MM.1S (cell line): ENCODE results near the gene GRIK4.

Experiments
- DNase-seq: peaks from one replicate; pipeline ENCODE4 v3.0.0-alpha.2; 2015
- H2AFZ ChIP-seq: fragments of 300-600 bp; sonication (generic); 2 replicates; pipeline ENCODE4 v1.6.0; 2016; ENCODE audit warnings: antibody characterized with exemption, low read length
- H3F3A ChIP-seq: fragments of 300-600 bp; sonication (generic); 2 replicates; pipeline ENCODE4 v1.6.1; 2016; ENCODE audit warnings: mild to moderate bottlenecking, antibody characterized with exemption, low read length, moderate library complexity, mixed read lengths; ENCODE audit not compliant: insufficient read depth
- H3K27ac ChIP-seq: fragments of 300-600 bp; sonication (generic); 2 replicates; pipeline ENCODE4 v1.5.1; 2016; ENCODE audit warnings: mild to moderate bottlenecking, low read length
- H3K27me3 ChIP-seq: fragments of 300-600 bp; sonication (generic); replicated peaks from 2 replicates; pipeline ENCODE4 v1.6.0; 2016; ENCODE audit warnings: low read length; ENCODE audit not compliant: insufficient read depth
- H3K36me3 ChIP-seq: fragments of 300-600 bp; sonication (generic); replicated peaks from 2 replicates; pipeline ENCODE4 v1.6.1; 2016; ENCODE audit warnings: mild to moderate bottlenecking, low read length, mixed read lengths; ENCODE audit not compliant: insufficient read depth
- H3K4me1 ChIP-seq: fragments of 300-600 bp; sonication (generic); 2 replicates; pipeline ENCODE4 v1.6.1; 2016; ENCODE audit warnings: low read length, mixed read lengths
- H3K4me2 ChIP-seq: fragments of 300-600 bp; sonication (generic); 2 replicates; pipeline ENCODE4 v1.6.0; 2016; ENCODE audit warnings: low read depth, low read length
- H3K4me3 ChIP-seq: fragments of 300-600 bp; sonication (generic); 2 replicates; pipeline ENCODE4 v1.5.1; 2016; ENCODE audit warnings: low read length, mixed read lengths
- H3K79me2 ChIP-seq: fragments of 300-600 bp; sonication (generic); 2 replicates; pipeline ENCODE4 v1.6.1; 2016; ENCODE audit warnings: mixed run types, low read length, mixed read lengths
- H3K9ac ChIP-seq: fragments of 300-600 bp; sonication (generic); 2 replicates; pipeline ENCODE4 v1.6.1; 2016; ENCODE audit warnings: low read length, mixed read lengths
- H3K9me2 ChIP-seq: fragments of 300-600 bp; sonication (generic); replicated peaks from 2 replicates; pipeline ENCODE4 v1.6.1; 2016; ENCODE audit warnings: mild to moderate bottlenecking, low read length, mixed read lengths; ENCODE audit not compliant: insufficient read depth
- H3K9me3 ChIP-seq: fragments of 300-600 bp; sonication (generic); replicated peaks from 2 replicates; pipeline ENCODE4 v1.6.1; 2016; ENCODE audit warnings: mild to moderate bottlenecking, low read length, mixed read lengths; ENCODE audit not compliant: insufficient read depth
- H4K20me1 ChIP-seq: fragments of 300-600 bp; sonication (generic); 2 replicates; pipeline ENCODE4 v1.6.1; 2016; ENCODE audit warnings: mild to moderate bottlenecking, low read length, moderate library complexity, mixed read lengths; ENCODE audit not compliant: insufficient read depth
- CTCF ChIP-seq: fragments of 300-600 bp; sonication (generic); IDR thresholded peaks from 2 replicates; pipeline ENCODE4 v1.5.1; 2016; ENCODE audit warnings: antibody characterized with exemption, low read length, mixed read lengths
- EZH2 ChIP-seq: fragments of 300-600 bp; sonication (generic); optimal IDR thresholded peaks from 2 replicates; pipeline ENCODE3; 2017; ENCODE audit warnings: low read depth, mild to moderate bottlenecking, antibody characterized with exemption, low read length, mixed read lengths
- EZH2phosphoT487 ChIP-seq: fragments of 300-600 bp; sonication (generic); IDR thresholded peaks from 2 replicates; pipeline ENCODE4 v1.6.1; 2018; ENCODE audit warnings: antibody characterized with exemption, low read length

The GRIK4 gene

GRCh38 chr11:120635136-120635810 is 123.7 kb downstream of the GRIK4 start:
- no peaks in the 10 kb centered on the region for H3K27me3 ChIP-seq
- TF ChIP-seq CTCF = no peak
- TF ChIP-seq EZH2 = no peak
- TF ChIP-seq EZH2phosphoT487 = no peak
- H2AFZ ChIP-seq = no peak overlapping the region
- H3F3A ChIP-seq = no peaks in the 10 kb centered on the region
- DNase-seq = no peak
- H3K4me2 ChIP-seq = no peak overlapping the region
- no peak overlapping the region for H3K9ac ChIP-seq
- H3K4me3 ChIP-seq = no peak overlapping the region
- no peaks in the 10 kb centered on the region for H3K4me1 ChIP-seq
- H3K9me3 ChIP-seq = no peaks in the 10 kb centered on the region
- H4K20me1 ChIP-seq = no peaks in the 10 kb centered on the region
- H3K9me2 ChIP-seq = no peaks in the 10 kb centered on the region
- no peak overlapping the region for H3K27ac ChIP-seq
- H3K36me3 ChIP-seq = no peaks in the 10 kb centered on the region
- no peaks in the 10 kb centered on the region for H3K79me2 ChIP-seq

GRCh38 chr11:120637131-120637530 is 125.6 kb downstream of the GRIK4 start:
- H3K4me3 ChIP-seq = no peak overlapping the region
- H4K20me1 ChIP-seq = no peaks in the 10 kb centered on the region
- DNase-seq = no peak
- H3K9ac ChIP-seq = no peak overlapping the region
- H3K27me3 ChIP-seq = no peaks in the 10 kb centered on the region
- no peaks in the 10 kb centered on the region for H3K36me3 ChIP-seq
- H3F3A ChIP-seq = no peaks in the 10 kb centered on the region
- H3K79me2 ChIP-seq = no peaks in the 10 kb centered on the region
- no peaks in the 10 kb centered on the region for H3K9me3 ChIP-seq
- no peaks in the 10 kb centered on the region for H3K4me1 ChIP-seq
- no peak overlapping the region for H3K27ac ChIP-seq
- H3K4me2 ChIP-seq = no peak overlapping the region
- H3K9me2 ChIP-seq = no peaks in the 10 kb centered on the region
- no peak for TF ChIP-seq CTCF
- TF ChIP-seq EZH2 = no peak
- TF ChIP-seq EZH2phosphoT487 = no peak
- no peak overlapping the region for H2AFZ ChIP-seq

DNA sequence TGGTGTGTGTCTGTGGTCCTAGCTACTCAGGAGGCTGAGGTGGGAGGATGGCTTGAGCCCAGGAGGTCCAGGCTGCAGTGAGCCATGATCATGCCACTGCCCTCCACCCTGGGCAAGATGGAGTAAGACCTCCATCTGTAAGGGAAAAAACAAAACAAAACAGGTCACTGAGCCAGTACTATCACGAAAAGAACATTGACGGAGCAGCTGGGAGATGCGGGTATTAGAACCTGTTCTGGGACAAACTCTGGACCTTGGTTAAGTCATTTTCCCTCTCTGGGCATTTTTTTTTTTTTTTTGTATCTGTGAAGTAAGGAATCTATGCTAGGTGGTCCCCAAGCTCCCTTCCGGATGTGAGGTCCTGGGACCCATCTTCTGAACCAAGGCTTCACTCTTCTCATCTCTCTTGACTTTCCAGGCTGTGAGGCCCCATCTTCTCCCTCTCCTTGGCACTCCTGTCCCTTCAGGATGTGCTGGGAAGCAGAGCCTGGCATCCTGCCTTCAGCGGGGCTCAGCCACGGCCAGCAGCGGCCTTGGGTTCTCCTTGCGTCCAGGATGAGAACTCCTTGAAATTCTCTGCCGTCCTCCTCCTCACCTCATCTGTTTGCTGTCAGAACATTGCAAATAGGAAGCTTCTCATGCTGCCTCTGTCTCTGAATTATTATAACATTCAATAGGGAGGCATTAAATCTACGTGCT is 130.8 kb downstream of the GRIK4 start:
- no peaks in the 10 kb centered on the region for H4K20me1 ChIP-seq
- no peak for TF ChIP-seq EZH2
- TF ChIP-seq EZH2phosphoT487 = no peak
- TF ChIP-seq CTCF = no peak
- no peaks in the 10 kb centered on the region for H3F3A ChIP-seq
- H3K36me3 ChIP-seq = no peaks in the 10 kb centered on the region
- H3K4me3 ChIP-seq = no peak overlapping the region
- H3K79me2 ChIP-seq = no peaks in the 10 kb centered on the region
- no peaks in the 10 kb centered on the region for H3K27me3 ChIP-seq
- H3K9me2 ChIP-seq = no peaks in the 10 kb centered on the region
- H3K27ac ChIP-seq = no peak overlapping the region
- no peaks in the 10 kb centered on the region for H3K4me1 ChIP-seq
- H2AFZ ChIP-seq = no peak overlapping the region
- DNase-seq = no peak
- no peak overlapping the region for H3K4me2 ChIP-seq
- no peaks in the 10 kb centered on the region for H3K9me3 ChIP-seq
- no peak overlapping the region for H3K9ac ChIP-seq
